Measurements from ENCODE around the gene FAM181A.

The FAM181A gene

DNA sequence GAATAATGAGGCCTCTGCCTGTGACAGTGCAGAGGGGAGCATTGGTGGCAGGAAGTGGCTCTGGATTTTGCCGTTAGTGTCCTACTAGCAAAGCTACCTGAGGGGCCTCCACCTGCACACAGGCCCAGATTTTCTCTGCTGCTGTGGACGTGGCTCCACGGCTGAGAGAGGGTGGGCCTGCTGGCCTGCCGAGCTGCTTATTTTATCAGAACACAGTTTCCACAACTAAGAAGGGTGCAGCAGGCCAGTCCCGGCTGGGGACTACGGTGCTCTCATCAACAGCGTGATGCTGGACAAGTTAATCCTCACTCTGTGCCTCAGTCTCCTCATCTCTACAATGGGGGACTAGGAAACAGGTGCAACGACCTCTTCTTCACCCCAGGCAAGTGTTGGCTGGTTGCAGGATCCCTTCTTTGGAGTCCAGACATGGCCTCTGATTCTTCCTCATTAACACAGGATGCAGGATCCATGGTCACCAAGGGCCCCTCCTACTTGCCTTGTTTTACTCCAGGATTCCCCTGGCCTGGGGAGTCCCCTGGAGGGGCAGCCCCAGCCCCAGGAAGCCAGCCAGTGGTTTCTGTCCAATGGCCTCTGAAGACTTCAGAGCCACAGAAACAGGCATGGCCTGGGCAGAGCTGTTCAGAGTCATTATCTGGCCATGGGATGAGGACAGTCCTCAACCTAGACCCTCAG, 3.3 kb downstream of the FAM181A start:
- DNase-seq = no peak

DNA sequence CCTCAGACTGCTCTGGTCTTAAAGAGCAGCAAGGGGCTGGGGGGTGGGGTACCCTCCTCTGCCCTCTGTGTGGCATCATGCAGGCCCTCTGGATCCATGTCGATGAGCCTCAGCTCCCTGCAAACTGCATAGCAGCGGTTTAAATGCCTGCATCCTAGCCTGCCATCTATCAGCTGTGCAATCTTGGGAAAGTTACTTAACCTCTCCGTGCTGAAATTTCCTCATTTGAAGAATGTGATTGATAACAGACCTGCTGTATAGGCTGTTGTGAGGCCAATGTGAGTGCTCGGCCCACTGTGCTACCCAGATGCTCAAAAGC, 3.8 kb downstream of the FAM181A start:
- DNase-seq = no peak

- DNase-seq = no peak
These were observed 5.5 kb downstream of the FAM181A start for GRCh38 chr14:93932642-93933041.

DNA sequence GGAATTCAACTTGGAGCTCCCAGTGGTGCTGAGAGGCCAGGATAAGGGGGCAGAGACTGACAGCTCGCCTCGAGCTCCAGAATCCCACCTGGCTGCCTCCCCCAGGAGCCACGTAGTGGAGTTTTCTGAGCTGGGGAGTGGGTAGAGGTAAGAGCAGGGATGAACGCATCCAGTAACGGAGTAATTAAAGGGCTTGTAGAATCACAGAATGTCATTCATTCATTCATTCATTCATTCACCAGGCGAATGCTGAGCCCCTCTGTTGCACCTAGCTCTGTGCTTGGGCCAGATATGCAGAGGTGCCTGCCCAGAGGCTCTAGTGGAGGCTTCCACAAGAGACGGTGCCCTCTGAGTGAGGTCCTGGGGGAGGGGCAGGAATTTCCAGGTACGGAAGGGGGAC, 8.1 kb downstream of the FAM181A start:
- DNase-seq = no peak

- no peak for DNase-seq
These were observed 9.1 kb downstream of the FAM181A start for GRCh38 chr14:93936245-93936644.

DNA sequence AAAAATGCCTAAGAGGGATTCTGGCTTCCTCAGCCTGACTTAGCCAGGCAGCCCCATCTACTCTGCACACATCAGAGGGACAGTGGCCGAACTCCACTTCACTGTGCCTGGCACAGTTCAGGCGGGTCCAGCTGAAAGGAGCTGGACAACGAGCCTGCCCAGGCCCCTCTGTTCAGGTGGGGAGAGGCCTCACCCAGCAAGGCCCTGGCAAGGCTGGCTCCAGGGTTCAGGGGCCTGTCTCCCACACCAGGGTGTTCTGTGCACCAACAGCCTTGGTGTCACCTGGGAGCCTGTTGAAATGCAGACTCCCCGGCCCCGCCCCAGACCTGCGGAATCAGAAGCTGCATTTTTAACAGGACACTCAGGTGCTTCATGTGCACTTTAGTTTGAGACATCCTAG, 9.8 kb downstream of the FAM181A start:
- no peak for DNase-seq

- DNase-seq = no peak
These were observed 10.4 kb downstream of the FAM181A start for GRCh38 chr14:93937519-93937918.

DNA sequence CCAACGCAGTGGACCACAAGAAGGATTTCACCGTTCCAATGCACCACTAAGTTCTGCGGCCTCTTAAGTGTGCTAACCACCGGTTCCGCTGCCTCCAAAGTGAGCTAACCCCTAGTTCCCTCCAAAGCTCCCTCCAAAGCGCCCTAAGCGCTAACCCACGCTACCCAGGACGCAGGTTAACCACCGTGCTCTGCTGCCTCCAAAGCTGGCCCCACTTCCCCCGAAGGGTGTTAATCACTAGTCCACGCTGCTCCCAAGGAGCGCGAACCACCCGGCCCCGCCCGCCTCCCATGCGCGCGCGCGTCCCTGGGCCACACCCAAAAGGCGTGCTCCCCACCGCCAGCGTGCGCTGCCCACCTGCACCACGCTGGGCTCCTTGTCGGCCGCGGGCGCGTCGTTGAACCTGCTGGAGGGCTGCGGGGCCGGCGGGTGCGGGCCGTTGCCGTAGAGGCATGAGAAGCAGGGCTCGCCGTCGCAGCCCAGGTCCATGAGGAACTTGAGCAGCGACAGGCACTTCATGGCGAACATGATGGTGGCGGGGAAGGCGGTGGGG, 11.7 kb downstream of the FAM181A start:
- no peak for DNase-seq

GRCh38 chr14:93939304-93940229, 12.4 kb downstream of the FAM181A start:
- peak; percentile 85 for DNase-seq

DNA sequence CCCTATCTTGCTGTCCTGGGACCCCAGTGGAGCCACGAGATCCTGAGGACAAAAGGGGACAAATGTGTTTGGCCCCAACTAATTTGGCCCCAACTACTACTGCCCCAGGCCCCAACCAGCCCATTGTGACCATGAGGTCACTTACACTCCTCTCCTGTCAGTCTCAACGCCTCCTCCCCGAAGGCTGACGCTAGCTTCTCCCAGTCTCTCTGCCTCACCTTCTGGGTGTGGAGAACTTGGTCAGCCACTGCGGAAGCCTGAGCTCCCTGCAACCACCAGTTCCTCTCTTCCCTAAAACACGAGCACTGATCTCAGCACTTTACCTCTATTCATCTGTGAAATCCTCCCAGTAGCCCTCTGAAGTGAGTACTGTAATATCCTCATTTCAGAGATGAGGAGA, 13.3 kb downstream of the FAM181A start:
- no peak for DNase-seq

DNA sequence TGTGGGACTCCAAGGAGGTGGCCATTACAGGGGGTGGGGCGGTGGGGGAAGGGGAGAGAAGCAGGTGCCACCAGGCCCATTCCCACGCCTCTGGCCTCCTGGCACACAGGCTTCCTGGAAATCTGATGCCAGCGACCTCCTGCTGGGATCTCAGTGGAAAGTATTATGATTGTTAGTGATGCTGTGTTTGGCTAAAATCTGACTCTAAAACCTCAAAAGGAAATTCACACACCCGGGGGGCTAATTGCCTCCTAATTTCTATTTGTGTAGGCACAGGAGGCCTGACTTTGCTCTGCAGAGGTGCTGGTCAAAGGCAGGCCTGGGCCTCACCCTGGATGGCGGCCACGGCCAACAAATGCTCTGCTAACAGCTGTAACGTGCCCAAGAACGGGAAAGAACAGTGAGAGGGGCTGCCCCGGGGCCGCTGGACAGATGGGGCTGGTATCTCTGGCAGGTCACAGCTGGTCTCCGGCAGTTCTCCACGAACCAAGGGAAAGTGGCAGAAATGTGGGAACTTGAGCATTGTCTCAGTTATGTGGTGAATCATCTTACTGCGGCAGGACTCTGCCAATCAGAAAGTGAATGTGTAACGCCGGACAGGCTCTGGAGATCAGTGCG, 14.3 kb downstream of the FAM181A start:
- no peak for DNase-seq

DNA sequence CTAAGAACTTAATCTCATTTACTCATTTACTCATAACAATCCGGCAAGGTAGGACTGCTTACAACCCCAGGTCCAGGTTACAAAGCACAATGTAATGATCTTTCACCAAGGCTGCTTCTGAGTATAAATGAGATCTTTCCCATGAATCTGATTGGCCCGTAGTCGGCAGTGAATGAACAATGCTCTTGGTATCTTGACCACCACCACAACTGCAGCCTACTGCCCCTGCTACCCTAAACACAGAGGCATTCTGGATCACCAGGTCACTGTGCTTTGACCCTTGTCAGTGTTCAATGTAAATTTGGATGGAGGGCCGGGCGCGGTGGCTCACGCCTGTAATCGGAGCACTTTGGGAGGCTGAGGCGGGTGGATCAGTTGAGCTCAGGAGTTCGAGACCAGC, 15.9 kb downstream of the FAM181A start:
- no peak for DNase-seq

- no peak for DNase-seq
These were observed 16.8 kb downstream of the FAM181A start for GRCh38 chr14:93943930-93944329.

- no peak for DNase-seq
These were observed 17.4 kb downstream of the FAM181A start for GRCh38 chr14:93944348-93945069.

DNA sequence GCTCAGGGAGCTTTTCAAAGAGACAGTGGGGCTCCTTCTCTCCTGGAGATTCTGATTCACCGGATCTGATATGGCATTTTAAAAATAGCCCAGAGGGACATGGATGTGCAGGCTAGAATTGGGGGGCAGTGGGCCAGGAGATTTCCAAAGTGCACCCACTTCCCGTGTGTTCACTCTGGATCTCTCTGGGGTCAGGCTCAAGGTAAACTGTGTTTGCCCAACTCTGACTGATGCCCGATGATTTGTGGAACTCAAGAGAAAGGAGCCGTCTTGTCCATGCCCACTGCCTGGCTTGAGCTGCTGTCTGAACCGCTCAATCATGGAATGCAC, 17.9 kb downstream of the FAM181A start:
- no peak for DNase-seq

DNA sequence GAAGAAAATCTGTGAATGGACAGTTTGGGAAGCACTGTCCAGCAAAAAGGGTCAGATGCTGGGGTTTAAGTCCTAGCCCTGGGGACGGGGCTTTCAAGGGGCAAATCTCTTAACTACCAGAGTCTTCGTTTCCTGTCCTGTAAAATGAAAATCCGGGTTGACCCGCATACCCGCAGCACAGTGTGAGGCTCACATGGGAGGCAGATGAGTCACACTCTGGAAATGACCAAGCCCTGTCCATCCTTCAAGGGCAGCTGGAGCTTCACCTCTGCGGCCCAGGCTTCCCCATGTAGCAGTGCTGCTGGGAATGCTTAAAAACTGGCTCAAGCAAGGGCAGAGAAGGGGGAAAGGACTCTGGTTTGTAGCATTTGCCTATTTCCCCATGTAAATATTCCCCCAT, 19.0 kb downstream of the FAM181A start:
- DNase-seq = no peak

DNA sequence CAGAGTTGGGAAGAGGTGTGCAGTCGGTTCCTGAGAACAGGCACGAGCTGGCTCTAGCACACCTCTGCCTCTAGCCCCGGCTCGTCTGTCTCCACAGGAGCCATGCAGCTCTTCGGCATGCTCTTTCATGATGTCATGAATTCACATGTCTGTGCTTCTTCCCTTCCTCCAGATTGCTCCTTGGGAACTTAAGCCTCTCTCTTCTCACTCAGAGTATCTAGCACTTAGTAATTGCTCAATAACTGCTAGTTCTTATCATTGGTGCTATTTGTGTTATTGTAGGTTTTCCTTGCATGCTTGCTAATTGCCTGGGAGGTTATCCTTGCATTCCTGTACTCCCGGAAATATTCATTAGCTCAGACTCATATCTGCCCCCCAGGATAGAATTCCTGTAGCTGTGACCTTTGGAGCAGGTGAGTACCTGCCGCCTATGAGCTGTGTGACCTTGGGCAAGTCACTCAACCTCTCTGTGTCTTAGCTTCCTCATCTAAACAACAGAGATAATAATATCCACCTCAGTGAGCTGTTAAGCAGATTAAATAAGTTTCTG, 19.5 kb downstream of the FAM181A start:
- no peak for DNase-seq

GRCh38 chr14:93947282-93947681, 20.1 kb downstream of the FAM181A start:
- no peak for DNase-seq

DNA sequence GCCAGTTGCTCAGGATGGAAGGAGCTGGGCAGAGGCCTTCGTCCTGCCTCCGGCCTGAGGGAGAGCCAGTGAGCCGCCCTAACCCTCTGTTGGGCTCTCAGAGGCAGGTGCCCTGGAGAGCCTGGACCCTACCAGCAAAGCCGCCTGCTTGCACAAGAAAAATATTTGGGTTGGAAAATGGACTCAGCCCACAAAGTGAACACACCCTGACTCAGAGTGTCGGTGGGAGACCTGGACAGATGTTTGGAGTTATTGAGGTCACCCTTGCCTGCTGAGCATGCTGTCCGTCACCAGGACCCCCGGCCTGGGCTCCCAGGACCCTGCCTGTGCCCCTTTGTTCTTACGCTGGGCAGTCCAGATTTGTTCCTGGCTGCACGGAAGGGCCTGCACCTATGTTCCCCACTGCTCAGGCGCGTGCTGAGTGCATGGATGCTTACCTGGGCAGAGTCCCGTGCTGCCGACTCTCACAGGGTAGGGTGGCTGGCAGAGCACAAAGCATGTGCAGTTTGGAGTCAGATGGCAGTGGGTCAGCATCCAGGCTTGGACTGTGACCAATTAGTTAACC, 22.4 kb downstream of the FAM181A start:
- no peak for DNase-seq

- no peak for DNase-seq
These were observed 23.9 kb downstream of the FAM181A start for GRCh38 chr14:93950948-93951634.

DNA sequence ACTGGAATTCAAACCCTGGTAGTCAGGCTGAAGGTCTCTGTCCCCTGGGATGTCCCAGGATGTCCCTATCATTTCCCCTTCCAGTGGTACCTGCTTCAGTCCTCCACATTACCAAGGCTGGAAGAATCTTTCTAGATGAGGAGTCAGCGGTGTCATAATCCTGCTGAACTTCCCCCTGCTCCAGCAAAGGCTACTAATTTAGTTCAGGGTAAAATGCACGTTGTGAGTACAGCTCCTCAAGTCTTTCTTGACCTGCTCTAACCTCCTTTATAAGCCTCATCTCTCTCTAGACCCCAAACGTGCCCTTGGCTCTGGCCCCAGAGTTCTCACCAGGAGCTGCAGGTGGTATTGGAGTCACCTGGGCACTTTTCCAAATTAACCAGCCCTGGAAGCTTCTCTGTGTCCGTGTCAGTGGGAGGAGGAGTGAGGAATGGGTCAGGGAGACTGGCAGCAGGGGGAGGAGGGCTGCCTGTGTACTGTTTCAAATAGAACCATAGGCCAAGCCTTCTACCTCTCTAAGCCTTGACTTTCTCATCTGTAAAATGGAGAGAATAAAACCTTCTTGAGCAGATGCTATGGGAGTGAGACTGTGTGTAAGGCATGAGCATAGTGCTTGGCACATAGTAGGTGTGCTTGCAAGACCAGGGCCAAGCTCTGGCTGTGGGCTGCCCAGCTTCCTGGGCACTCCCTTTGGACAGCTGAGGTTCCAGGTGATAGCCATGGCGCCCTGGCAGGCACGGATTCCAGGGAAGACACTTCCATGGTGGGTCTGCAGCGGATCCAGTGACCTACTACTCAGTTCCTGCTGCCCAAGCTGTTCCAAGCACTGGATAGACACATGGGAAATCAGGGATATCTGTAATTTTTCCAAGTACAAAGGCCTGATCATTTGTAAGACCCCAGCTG, 24.7 kb downstream of the FAM181A start:
- DNase-seq = no peak

Measured in CD4-positive, alpha-beta T cell treated with Interferon gamma for 1 hour (primary cell).